A549 (cell line): Measurements from ENCODE around the gene PLD6.

Experiments
- CHD2 ChIP-seq: fragments of 150-350 bp; IDR thresholded peaks from 2 replicates; pipeline ENCODE4 v1.6.1; 2014; ENCODE audit warnings: low read length; ENCODE audit not compliant: partially characterized antibody
- EP300 ChIP-seq, 2 experiments: fragments of >200 bp; sonication (Bioruptor Twin); formaldehyde crosslinking; IDR thresholded peaks; 2 replicates in 1 of 2; 3 replicates in 1 of 2; pipeline ENCODE4 v1.6.1; 2016 to 2017
- RAD21 ChIP-seq, 2 experiments: fragments of >200 bp in 1 of 2; sonication (Bioruptor Twin) in 1 of 2; formaldehyde crosslinking in 1 of 2; IDR thresholded peaks in 1 of 2; conservative IDR thresholded peaks in 1 of 2; 2 replicates in 1 of 2; 3 replicates in 1 of 2; pipeline ENCODE4 v1.6.1; 2012 to 2018; ENCODE audit warnings: inconsistent platforms in 1 of 2
- TF ChIP-seq, protein P1 (sequence below): fragments of >200 bp; sonication (Bioruptor Twin); formaldehyde crosslinking; IDR thresholded peaks from 3 replicates; pipeline ENCODE4 v1.5.1; 2016

DNA sequence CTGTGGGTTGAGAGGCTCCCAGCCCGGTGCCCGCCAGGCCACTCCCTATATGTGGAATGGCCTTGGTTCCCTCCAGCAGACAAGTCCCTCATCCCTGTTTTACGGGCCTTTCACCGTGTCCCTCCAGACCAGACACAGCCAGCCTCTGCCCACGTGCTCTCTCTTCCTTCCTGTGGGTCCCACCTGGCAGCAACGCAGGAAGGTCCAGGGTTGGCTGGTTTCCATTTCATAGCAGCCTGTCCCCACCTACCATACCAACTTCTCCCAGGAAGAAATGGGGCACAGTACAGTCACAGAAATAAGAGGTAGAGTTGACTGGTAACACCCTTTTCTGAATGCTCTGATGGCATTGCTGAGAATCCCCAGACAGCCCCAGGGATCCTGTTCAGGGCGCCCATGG lies 34.9 kb downstream of the PLD6 start:
- TF ChIP-seq RAD21 (conservative IDR thresholded peaks at IDR 0.05 in 1 of 2, IDR thresholded peaks at IDR 0.05 in 1 of 2) (no peak), EP300 (IDR thresholded peaks at IDR 0.05) (no peak), CHD2 (no peak)
- TF ChIP-seq, protein P1, sequence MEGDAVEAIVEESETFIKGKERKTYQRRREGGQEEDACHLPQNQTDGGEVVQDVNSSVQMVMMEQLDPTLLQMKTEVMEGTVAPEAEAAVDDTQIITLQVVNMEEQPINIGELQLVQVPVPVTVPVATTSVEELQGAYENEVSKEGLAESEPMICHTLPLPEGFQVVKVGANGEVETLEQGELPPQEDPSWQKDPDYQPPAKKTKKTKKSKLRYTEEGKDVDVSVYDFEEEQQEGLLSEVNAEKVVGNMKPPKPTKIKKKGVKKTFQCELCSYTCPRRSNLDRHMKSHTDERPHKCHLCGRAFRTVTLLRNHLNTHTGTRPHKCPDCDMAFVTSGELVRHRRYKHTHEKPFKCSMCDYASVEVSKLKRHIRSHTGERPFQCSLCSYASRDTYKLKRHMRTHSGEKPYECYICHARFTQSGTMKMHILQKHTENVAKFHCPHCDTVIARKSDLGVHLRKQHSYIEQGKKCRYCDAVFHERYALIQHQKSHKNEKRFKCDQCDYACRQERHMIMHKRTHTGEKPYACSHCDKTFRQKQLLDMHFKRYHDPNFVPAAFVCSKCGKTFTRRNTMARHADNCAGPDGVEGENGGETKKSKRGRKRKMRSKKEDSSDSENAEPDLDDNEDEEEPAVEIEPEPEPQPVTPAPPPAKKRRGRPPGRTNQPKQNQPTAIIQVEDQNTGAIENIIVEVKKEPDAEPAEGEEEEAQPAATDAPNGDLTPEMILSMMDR, result no peak
